ENCODE results near the gene ATG2B. TPM values are rescaled to one million over a fixed set of nuclear protein-coding genes. Genes with fewer than 3 reads are reported as not detected.

Gene ATG2B
- total RNA-seq, 1 experiment from 2014 or later, result 19.4 TPM

GRCh38 chr14:96268431-96269358 is 94.4 kb downstream of the ATG2B start:
- Histone ChIP-seq H3K9me3 (0 out of 2 replicates have a peak, but pooled peaks cover 2% of the 10 kb centered on the region), H3K36me3 (ENCODE audit: control insufficient read depth, insufficient read depth, low read length) (no peaks in the 10 kb centered on the region), H3K27me3 (replicated peaks; ENCODE audit: control insufficient read depth, insufficient read depth, low read length) (no peaks in the 10 kb centered on the region), H3K4me3 (ENCODE audit: low read depth, low read length) (no peak overlapping the region), H3K4me1 (0 out of 2 replicates have a peak, but pooled peaks cover 7% of the 10 kb centered on the region)
- no peaks in the 10 kb centered on the region for H3K27me3 Mint-ChIP-seq (ENCODE audit: insufficient read depth, unreplicated experiment)
- H3K4me3 Mint-ChIP-seq (ENCODE audit: unreplicated experiment), result no peak overlapping the region
- no peak for TF ChIP-seq CTCF (IDR thresholded peaks at IDR 0.05; ENCODE audit: insufficient read depth in 1 of 2, low read depth in 1 of 2, low read length in 1 of 2, severe bottlenecking in 1 of 2, unreplicated experiment in 1 of 2)
- no peaks in the 10 kb centered on the region for H3K9me3 Mint-ChIP-seq (ENCODE audit: unreplicated experiment)
- POLR2A ChIA-PET, result no interaction called here
- no peak overlapping the region for H3K27ac Mint-ChIP-seq (ENCODE audit: unreplicated experiment)
- peaks cover 10% of the 10 kb centered on the region for H3K4me1 Mint-ChIP-seq (ENCODE audit: low read depth, unreplicated experiment)
- CTCF ChIA-PET, result interaction anchor here (0.6 kb wide), 1 partner anchor 168 kb away, joined by 3 read pairs; no protein-coding TSS in a partner anchor
- intact Hi-C loops (cut with micrococcal nuclease; ENCODE audit: unreplicated experiment), result loop anchor here (5.0 kb wide), 1 partner anchor 41 kb away; no protein-coding TSS in a partner anchor
- H3K36me3 Mint-ChIP-seq (ENCODE audit: insufficient read depth, unreplicated experiment), result no peaks in the 10 kb centered on the region
- no peak for DNase-seq
- no TSS peak for BruUV-seq (replicated peaks)

DNA sequence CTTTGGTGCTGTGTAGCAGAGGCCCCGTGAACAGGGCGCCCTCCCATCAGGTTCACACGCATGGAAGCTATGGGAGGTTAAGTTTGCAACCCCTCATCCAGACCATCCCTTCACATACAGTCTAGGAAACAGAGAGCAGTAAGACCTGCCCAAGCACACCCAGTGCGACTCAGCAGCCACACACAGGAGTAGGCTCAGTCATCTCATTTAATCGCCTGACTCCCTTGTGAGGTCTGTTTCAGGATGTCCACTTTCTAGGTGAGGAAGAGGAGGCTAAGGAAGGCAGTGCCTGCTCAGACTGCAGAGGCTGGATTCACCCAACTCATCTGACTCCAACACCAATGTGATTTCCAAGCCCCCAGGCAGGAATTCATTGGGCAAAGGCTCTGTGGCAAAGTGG is 95.2 kb downstream of the ATG2B start:
- Mint-ChIP-seq H3K9me3 (ENCODE audit: unreplicated experiment) (no peaks in the 10 kb centered on the region), H3K4me3 (ENCODE audit: unreplicated experiment) (no peak overlapping the region), H3K27ac (ENCODE audit: unreplicated experiment) (no peak overlapping the region), H3K36me3 (ENCODE audit: insufficient read depth, unreplicated experiment) (no peaks in the 10 kb centered on the region), H3K27me3 (ENCODE audit: insufficient read depth, unreplicated experiment) (no peaks in the 10 kb centered on the region), H3K4me1 (ENCODE audit: low read depth, unreplicated experiment) (peaks cover 10% of the 10 kb centered on the region)
- no peak for DNase-seq
- intact Hi-C loops (cut with micrococcal nuclease; ENCODE audit: unreplicated experiment), result loop anchor here (5.0 kb wide), 1 partner anchor 41 kb away; no protein-coding TSS in a partner anchor
- ChIA-PET POLR2A (no interaction called here), CTCF (no interaction called here)
- no TSS peak for BruUV-seq (replicated peaks)
- no peak for TF ChIP-seq CTCF (IDR thresholded peaks at IDR 0.05; ENCODE audit: insufficient read depth in 1 of 2, low read depth in 1 of 2, low read length in 1 of 2, severe bottlenecking in 1 of 2, unreplicated experiment in 1 of 2)
- Histone ChIP-seq H3K9me3 (0 out of 2 replicates have a peak, but pooled peaks cover 2% of the 10 kb centered on the region), H3K4me1 (0 out of 2 replicates have a peak, but pooled peaks cover 11% of the 10 kb centered on the region), H3K36me3 (ENCODE audit: control insufficient read depth, insufficient read depth, low read length) (no peaks in the 10 kb centered on the region), H3K27me3 (replicated peaks; ENCODE audit: control insufficient read depth, insufficient read depth, low read length) (no peaks in the 10 kb centered on the region), H3K4me3 (ENCODE audit: low read depth, low read length) (no peak overlapping the region)

DNA sequence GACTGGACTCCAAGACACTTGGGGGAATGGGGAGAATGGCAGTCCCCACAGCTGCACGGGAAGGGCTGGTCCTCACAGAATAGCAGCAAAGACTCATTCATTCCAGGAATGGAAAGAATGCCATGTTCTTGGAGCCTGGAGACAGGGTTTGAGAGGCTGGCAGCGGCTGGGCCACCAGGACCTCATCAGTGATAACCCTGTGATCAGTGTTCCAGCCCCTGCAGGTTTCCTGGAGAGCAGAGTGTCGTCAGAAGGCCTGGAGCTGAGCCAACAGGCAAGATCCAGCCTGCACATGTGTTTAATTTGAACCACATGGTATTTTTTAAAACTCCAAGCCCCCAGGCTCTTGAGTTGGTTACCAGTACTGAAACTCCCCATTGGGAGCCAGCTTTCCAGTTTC is 95.8 kb downstream of the ATG2B start:
- ChIA-PET POLR2A (no interaction called here), CTCF (no interaction called here)
- H3K4me1 ChIP-seq, result 0 out of 2 replicates have a peak, but pooled peaks cover 11% of the 10 kb centered on the region
- TF ChIP-seq CTCF (IDR thresholded peaks at IDR 0.05; ENCODE audit: insufficient read depth in 1 of 2, low read depth in 1 of 2, low read length in 1 of 2, severe bottlenecking in 1 of 2, unreplicated experiment in 1 of 2), result no peak
- H3K4me1 Mint-ChIP-seq (ENCODE audit: low read depth, unreplicated experiment), result peaks cover 10% of the 10 kb centered on the region
- DNase-seq, result no peak
- no peaks in the 10 kb centered on the region for H3K9me3 ChIP-seq
- no peaks in the 10 kb centered on the region for H3K27me3 Mint-ChIP-seq (ENCODE audit: insufficient read depth, unreplicated experiment)
- H3K36me3 Mint-ChIP-seq (ENCODE audit: insufficient read depth, unreplicated experiment), result no peaks in the 10 kb centered on the region
- no peak overlapping the region for H3K27ac Mint-ChIP-seq (ENCODE audit: unreplicated experiment)
- no peaks in the 10 kb centered on the region for H3K36me3 ChIP-seq (ENCODE audit: control insufficient read depth, insufficient read depth, low read length)
- no peak overlapping the region for H3K4me3 Mint-ChIP-seq (ENCODE audit: unreplicated experiment)
- H3K9me3 Mint-ChIP-seq (ENCODE audit: unreplicated experiment), result no peaks in the 10 kb centered on the region
- intact Hi-C loops (cut with micrococcal nuclease; ENCODE audit: unreplicated experiment), result loop anchor here (5.0 kb wide), 1 partner anchor 40 kb away; no protein-coding TSS in a partner anchor
- no TSS peak for BruUV-seq (replicated peaks)
- H3K27me3 ChIP-seq (replicated peaks; ENCODE audit: control insufficient read depth, insufficient read depth, low read length), result no peaks in the 10 kb centered on the region
- H3K4me3 ChIP-seq (ENCODE audit: low read depth, low read length), result no peak overlapping the region

Measured in Caco-2 (cell line).